Measurements from ENCODE around the gene HNMT.

Gene HNMT

DNA sequence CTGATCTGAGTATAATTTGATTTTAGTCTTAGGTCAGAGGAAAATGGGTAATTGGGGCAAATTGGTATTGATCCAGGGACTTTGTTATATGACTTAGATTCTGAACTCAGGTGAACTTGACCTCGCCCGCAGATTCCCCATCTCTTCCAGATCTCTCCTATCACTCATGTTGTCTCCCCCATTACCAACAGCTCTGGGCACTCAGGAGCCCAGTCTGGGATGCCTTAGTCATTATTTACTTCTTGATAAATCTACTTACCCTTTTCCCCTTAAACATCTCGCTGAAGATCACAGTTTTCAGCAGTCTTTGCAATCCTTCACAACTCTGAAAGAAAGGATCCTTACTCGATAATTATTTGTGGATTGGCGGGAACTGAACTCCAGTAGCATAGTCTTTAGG, 19.6 kb upstream of the HNMT start:
- no peak overlapping the region for H3K27ac ChIP-seq
- no peak for DNase-seq (ENCODE audit: low read depth, low spot score)

DNA sequence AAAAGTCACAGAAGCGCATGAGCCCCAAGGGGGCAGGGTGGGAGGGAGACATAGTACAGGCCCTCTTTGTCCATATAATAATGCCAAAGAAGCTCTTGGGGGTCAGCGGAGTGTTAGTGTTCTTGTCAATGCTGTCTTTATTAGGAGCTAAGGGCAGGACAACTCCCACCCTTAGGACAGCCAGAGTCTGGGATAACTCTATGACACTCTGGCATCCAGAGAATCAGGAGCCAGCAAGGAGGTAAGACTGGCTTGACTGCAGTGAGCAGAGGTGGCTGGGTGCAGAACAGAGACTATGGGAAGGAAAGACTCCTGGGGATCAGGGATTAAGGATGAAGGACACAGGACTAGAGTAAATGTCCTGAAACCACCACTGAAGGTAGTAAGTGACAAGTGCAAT, 19.0 kb upstream of the HNMT start:
- no peak overlapping the region for H3K27ac ChIP-seq
- DNase-seq (ENCODE audit: low read depth, low spot score), result no peak

DNA sequence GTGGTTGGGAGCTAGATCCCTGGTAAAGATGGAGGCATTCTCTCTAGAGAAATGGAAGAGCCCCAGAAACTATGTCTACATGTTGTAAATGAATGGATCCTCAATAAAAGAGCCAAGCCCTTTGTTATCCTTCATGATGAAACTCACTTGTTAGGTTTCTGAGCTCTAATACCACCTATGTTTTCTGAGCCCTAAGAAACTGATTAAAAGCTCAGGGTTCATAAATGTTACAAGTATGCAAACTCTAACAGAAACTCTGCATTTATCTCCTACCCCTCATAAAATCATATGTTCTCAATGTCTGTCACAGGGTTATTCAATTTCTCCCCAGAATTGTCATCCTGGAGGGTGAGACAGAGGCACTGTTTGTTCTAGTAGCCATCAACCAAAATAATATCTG, 18.0 kb upstream of the HNMT start:
- no peak for DNase-seq (ENCODE audit: low read depth, low spot score)
- H3K27ac ChIP-seq, result no peak overlapping the region

DNA sequence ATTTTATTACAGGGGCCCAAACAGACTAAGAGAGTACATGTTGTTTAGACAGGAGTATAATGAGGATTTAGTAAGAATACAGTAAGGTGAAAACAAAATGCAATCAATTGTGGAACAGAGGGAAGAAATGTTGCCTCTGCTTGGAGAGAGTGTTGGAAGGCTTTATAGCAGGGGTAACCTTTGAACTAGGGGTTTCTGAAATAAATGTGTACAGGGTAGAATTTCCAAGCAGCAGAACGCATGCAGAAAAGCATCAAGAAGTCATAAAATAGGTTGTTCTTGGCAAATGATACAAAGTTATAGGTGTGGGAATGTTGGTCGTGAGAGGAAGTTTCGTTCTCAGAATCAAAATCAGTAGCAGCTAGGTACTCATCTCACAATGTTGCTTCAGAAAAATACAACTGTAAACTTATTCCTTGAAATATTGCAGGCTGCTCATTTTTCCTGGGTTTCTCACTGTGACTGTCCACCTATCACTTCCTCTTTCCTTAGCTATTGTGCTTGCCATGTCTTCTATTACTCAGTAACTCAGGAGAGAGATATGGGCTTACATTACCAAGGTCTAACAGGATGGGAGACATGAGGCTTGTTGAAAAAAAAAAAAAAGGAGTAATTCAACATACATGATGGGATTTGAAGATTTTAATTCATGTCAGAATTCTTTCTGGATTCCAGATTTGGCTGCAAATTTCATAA, 17.1 kb upstream of the HNMT start:
- DNase-seq (ENCODE audit: low read depth, low spot score), result no peak
- no peak overlapping the region for H3K27ac ChIP-seq

DNA sequence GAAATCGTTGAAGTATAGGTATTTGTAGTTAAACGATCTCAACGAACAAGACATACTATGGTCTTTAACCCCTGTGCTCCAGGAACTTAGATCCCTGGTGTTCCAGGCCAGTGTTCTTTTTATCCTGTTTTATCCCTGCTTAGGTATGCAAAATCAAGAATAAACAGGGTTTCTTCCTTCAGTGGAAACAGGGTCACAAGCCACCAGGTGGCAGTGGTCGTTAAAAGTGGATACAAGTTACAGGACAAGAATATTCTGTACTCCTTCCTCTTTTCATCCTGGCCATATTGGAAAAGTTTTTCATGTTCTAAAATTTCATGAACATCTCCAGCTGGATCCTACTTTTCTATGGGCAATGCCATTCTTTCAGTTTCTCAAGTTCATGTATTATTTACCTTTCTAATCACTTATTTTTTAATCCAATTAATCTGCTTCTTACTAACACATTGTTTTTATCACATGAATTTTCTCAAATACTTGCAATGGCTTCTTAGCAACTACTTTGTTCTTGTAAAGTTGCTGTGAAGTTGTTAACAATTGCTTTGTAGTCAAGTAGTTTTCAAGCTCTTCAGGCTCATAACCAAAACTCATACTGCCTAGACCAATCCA, 16.4 kb upstream of the HNMT start:
- no peak overlapping the region for H3K27ac ChIP-seq
- DNase-seq (ENCODE audit: low read depth, low spot score), result no peak

DNA sequence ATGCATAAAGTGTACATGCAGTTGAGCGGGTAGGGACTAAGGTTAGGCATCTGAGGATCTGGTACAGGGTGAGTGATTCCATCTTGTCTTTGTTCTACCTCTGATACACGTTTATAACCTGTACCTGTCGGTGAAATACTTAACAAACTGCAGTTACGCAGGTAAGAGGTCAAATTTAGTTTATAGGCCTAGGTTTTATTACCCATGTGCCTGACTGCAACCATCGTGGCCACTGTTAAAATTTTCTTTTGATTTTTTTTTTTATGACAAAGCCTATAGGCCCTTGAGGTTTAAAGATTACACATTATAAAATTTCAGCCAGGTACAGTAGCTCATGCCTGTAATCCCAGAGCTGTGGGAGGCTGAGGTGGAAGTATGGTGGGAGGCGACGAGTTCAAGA, 15.4 kb upstream of the HNMT start:
- H3K27ac ChIP-seq, result no peak overlapping the region
- no peak for DNase-seq (ENCODE audit: low read depth, low spot score)

DNA sequence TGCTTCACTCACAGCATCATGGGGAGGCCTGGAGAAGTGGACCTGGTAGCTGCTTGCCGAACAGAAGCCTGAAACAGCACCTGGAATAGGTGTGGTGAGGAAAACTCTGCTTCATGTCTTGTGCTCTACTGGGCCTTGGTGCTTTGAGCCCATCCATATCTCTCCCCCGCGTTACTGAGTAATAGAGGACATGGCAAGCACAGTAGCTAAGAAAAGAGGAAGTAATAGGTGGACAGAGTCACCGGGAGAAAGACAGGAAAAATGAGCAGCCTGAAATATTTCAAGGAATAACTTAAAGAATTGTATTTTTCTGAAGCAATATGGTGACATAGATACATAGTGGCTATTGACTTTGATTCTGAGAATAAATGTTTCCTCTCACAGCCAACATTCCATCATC, 14.0 kb upstream of the HNMT start:
- no peak overlapping the region for H3K27ac ChIP-seq
- DNase-seq (ENCODE audit: low read depth, low spot score), result no peak

DNA sequence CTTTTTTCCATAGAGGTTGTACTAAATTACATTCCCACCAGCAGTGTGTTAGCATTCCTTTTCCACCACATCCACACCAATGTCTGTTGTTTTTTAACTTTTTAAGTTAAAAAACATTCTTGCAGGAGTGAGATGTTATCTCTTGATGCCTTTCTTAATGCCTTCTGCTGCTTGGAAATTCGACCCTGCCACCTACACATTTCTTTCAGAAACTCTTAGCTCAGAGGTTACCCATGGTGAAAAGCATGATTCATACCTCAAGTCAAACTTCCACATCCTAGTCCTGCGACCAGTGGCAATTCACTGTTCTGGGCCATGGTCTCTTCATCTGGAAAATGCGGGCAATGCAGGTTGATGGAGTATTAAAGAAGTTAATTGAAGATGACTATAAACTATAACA, 12.7 kb upstream of the HNMT start:
- DNase-seq (ENCODE audit: low read depth, low spot score), result no peak
- H3K27ac ChIP-seq, result no peak overlapping the region

DNA sequence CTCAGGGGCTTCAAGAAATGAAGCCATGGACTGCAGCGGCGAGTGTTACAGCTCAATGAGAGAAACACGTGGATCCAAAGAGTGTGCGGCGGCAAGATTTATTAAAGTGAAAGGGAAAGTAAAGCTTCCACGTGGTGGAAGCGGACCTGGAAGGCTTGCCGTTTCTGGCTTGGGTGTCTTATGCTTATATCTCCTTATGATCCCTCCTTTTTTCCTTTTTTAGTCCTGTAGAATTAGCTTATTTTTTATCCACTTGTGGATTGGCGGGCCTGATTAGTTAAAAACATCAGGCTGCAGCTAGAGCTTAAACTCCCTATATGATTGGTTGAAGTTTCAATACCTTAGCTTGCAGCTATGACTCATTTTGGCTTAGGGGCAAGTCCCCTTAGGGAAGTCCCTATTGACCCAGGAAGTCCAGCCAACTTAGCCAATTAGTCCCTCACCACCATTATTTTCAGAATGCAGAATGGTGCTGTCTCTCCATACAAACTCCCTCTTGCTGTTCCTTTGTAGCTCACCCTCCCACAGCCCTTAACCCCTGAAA, 11.6 kb upstream of the HNMT start:
- DNase-seq (ENCODE audit: low read depth, low spot score), result no peak
- no peak overlapping the region for H3K27ac ChIP-seq

DNA sequence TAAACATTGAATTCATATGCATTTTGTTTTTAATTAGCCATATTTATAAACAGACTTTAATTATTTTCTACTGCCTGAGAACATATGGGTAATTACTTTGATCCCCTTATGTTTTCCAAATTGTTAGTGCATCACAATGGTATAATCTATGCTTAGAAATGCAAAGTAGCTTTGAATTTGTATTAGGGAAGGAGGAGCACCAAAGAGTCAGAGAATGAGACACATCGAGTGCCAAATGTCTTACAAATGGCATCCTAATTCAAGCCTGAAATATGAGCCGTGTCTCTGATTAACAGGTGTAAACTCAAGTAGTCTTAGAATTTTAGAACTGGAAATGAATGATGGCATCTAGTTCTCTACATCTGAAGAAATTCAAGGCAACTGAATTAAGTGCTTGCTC, 8.7 kb upstream of the HNMT start:
- H3K27ac ChIP-seq, result no peak overlapping the region
- DNase-seq (ENCODE audit: low read depth, low spot score), result no peak

DNA sequence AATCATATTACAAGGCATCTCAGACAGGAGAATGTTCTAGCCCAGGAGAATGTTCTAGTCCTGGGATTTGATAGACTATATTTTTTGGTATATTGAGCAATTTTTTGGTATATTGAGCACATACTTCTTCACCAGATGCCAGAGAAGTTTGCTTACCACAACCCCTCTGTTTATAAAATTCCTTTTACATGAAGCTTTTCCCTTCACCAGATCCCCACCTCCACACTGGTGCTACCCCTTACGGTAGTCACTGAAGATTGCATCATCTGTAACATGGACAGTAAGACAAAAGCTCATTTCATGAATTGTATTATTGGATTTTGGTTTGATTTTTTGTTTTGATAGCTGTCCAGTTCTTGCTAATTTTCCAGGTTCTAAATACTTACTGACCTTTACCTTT, 7.2 kb upstream of the HNMT start:
- no peak for DNase-seq (ENCODE audit: low read depth, low spot score)
- H3K27ac ChIP-seq, result no peak overlapping the region

DNA sequence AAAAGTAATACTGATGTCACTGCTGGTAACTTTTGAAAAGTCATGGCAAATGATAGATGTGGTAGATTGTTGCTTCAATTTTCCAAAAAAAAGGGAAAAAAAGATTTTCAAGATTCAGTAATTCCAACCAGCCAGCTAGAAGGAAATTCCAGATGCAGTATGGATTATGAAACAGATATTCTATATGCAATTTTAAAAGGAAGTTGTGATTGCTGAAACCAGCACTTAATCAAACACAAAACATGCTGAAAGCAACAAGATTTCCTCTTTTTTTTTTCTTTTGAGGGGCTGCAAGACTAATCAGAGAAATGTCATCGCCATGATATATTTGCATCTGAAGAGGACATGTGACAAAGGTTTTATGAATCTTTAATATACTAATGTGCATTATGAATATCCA, 5.1 kb upstream of the HNMT start:
- H3K27ac ChIP-seq, result no peak overlapping the region

DNA sequence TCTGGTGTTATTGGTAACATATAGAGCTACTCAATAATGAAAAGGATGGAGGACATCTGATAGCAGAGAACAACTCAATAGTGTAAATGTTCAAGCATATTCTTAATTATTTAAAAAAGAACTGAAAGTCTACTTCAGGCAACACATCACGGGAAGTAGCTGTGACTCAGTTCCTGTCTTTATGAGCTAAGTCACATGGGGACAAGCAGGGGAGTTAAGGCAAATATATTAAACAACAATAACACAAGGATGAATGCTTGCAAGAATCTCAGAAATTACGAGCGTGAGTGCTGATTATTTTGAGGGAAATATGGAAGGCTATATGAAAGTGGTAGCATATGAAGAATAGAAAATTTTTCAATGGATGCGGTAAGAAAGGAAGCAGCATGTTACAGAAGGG, 4.0 kb upstream of the HNMT start:
- H3K27ac ChIP-seq, result no peak overlapping the region
- no peak for DNase-seq (ENCODE audit: low read depth, low spot score)

More for the DNA sequence above, 5.1 kb upstream of the HNMT start:
- no peak for DNase-seq (ENCODE audit: low read depth, low spot score)

DNA sequence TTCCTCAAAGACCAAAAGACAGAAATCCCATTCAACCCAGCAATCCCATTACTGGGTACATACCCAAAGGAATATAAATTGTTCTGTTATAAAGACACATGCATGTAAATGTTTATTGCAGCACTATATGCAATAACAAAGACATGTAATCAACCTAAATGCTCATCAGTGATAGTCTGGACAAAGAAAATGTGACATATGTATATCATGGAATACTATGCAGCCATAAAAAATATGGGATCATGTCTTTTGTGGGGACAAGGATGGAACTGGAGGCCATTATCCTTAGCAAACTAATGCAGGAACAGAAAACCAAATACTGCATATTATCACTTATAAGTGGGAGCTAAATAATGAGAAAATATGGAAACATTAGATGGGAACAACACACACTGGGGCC, 2.7 kb upstream of the HNMT start:
- DNase-seq (ENCODE audit: low read depth, low spot score), result no peak
- no peak overlapping the region for H3K27ac ChIP-seq

DNA sequence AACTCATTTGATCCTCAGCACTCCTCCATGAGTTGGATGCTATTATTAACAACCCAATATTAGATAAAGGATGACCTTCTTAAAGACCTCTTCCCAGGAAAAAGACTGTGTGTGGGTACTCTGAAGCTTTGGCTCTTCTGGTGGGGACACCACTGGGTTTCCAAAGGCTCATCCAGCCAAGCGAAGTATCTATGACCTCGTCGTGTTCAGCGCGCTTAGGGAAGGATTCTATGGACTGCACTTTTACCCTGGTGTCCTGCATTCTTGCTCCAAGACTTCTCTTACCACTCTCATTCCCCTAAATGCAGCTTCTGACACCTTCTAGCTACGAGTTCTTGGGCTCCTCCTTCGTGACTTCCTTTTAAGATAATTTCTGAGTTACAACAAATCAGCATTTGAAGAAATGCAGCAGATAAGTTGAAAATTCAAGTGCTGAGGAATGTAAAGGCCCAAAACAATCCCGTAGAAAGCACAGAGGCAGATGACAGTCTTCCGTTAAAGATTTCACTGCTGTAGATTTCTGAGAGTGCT, 673 bp upstream of the HNMT start:
- DNase-seq (ENCODE audit: low read depth, low spot score), result no peak
- H3K27ac ChIP-seq, result peak overlapping the region; percentile 65

DNA sequence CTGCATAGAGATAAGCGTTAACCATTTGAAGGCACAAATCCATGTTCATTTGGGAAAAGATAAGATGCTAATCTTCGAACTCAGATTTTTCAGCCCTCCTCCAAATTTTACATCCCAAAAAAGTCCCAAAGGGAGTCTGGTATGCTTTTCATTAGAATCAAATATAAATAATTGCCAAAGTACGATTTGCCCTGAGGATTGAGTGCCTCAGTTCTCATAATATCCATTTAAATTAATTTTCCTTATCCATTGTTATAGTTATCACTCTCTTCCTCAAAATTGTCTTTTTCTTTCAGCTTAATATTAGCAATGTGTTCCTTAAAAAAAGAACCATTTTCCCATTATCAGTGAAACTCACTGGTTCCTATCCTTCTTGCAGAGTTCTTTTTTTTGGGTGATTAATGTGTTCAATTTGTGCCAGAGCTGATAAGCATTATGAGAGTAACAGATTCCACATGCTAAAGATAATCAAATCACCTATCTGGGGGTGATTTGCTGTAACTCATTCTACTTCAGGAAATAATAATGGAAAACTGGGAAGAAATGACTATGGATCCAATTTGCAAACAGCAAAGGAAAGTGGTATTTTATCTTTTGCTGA, 686 bp downstream of the HNMT start:
- no peak for DNase-seq (ENCODE audit: low read depth, low spot score)
- H3K27ac ChIP-seq, result peak overlapping the region; percentile 65

DNA sequence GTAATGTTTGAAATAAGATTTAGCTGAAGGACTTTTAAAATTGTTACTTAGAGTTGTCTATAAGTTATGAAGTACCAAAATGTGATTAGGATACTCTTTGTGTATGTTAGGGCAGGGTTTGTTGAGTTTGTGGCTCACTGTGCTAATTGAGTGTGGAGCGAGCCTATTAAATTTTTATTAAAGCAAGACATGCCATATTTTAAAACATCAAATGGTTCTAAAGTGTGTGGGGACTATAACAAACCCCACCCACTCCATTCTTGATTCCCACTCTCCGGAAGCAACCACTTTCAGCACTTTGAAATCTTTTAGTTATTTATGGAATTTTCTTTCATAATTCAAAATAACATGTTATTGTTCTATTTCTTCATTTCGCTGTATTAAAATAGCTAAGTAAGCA, 1.8 kb downstream of the HNMT start:
- no peak for DNase-seq (ENCODE audit: low read depth, low spot score)
- H3K27ac ChIP-seq, result no peak overlapping the region

DNA sequence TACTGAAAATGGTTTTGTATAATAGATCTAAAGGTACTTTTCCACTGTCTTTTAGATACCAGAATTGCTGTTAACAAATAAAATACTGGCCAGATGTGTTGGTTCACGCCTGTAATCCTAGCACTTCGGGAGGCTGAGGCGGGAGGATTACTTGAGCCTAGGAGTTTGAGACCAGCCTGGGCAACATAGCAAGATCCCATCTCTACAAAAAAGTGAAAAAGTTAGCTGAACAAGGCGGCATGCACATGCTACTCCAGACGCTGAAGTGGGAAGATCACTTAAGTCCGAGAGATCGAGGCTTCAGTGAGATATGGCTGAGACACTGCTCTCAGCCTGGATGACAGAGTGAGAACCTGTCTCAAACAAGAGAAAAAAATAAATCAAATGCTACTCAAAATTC, 2.8 kb downstream of the HNMT start:
- no peak overlapping the region for H3K27ac ChIP-seq
- DNase-seq (ENCODE audit: low read depth, low spot score), result no peak

DNA sequence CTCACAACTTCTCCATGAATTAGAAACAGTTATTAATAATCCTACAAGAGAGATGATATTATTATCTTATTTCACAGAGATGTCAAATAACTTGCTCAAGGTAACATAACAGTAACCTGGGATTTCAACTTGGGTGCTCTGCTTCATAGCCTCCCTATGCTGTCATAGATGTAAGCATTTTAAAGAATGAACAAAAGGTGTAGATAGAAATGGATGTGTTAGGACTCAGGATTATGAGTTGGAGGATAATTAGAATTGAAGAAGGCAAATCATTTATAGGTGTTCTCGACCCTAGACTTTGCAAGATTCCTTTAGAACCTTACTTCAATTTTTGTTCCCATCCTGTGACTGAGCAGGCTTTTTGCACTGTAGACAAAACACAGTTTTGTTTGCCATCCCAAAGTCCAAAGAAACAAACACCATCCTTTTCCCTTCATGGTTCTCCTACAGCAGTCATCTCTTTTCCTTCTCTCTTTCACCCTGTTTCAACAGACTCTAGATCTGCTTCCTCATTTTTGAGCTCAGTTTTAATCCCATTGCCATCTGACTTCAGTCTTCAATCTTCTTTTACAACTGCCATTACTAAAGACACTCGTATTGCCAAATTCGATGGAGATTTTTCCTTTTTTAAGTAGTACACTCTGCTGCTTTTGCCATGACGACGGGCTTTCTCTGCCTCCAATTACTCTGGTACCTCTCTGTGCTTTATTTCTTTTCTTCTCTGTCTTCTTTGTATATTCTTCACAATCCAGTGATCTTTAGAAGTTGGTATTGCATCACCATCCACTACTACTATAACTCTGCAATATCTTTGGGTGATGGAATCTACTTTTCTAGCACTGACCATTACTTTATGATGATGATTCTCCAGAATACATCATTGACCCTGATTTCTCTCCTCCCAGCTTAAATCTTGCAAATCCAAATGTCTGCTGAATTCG, 4.5 kb downstream of the HNMT start:
- DNase-seq (ENCODE audit: low read depth, low spot score), result no peak
- peak overlapping the region; percentile 71 for H3K27ac ChIP-seq

DNA sequence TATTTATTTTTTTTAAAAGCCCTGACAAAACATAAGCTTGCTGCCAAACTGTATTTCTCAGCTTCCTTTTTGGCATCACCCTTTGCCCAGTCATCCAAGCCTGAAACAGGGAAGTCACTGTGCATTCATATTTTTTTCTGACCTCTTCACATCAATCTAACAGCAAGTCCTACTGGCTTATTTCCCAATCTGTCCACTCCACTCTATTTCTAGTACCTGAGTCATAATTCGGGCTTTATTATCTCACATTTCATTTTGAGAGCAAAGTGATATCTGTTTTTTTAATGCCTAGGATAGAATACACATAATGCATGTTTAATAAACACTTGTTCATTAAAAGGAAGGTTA, 5.1 kb downstream of the HNMT start:
- DNase-seq (ENCODE audit: low read depth, low spot score), result peak; percentile 46
- peak overlapping the region; percentile 71 for H3K27ac ChIP-seq

DNA sequence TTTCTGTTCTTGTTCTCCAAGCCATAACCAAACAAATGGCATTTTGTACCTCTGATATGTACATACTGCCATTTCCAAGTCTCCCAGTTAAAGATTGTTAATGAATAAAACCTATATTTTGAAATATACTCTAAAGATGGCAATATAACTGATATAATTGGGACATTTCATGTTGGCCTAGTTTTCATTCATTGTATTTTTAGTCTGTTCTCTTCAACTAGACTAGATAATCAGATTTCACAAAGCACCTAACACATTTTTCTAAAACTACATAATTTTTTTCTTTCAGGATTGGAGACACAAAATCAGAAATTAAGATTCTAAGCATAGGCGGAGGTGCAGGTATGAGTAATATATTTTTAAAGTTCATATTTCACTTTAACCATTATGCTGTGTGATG, 5.6 kb downstream of the HNMT start:
- DNase-seq (ENCODE audit: low read depth, low spot score), result no peak
- H3K27ac ChIP-seq, result peak overlapping the region; percentile 71

All from epithelial cell of prostate (primary cell).